AG09309 (cell line): ENCODE results near the gene CPB1.

Experiments
- DNase-seq: peaks from one replicate; pipeline ENCODE4 v3.0.0-alpha.2; 2010; ENCODE audit warnings: low read depth
- H3K4me3 ChIP-seq: 2 replicates; pipeline ENCODE4 v1.5.1; 2011; ENCODE audit warnings: mild to moderate bottlenecking, low read depth, low read length, moderate library complexity; ENCODE audit not compliant: control insufficient read depth
- CTCF ChIP-seq: IDR thresholded peaks from 2 replicates; pipeline ENCODE4 v1.5.1; 2011; ENCODE audit warnings: mild to moderate bottlenecking, low read depth, low read length, inconsistent platforms; ENCODE audit not compliant: insufficient read depth, control insufficient read depth; ENCODE audit errors: missing control alignments

The CPB1 gene

GRCh38 chr3:148866261-148866660, 38.6 kb downstream of the CPB1 start:
- no peak for TF ChIP-seq CTCF
- H3K4me3 ChIP-seq: no peak overlapping the region
- peak; percentile 71 for DNase-seq

GRCh38 chr3:148873270-148873927, 45.8 kb downstream of the CPB1 start:
- no peak overlapping the region for H3K4me3 ChIP-seq
- no peak for TF ChIP-seq CTCF
- no peak for DNase-seq

GRCh38 chr3:148873977-148874376, 46.4 kb downstream of the CPB1 start:
- no peak for TF ChIP-seq CTCF
- no peak for DNase-seq

GRCh38 chr3:148878095-148878494, 50.5 kb downstream of the CPB1 start:
- no peak for DNase-seq
- H3K4me3 ChIP-seq: no peak overlapping the region
- no peak for TF ChIP-seq CTCF

More at GRCh38 chr3:148873977-148874376, 46.4 kb downstream of the CPB1 start:
- no peak overlapping the region for H3K4me3 ChIP-seq

- H3K4me3 ChIP-seq: no peak overlapping the region
- TF ChIP-seq CTCF: no peak
- no peak for DNase-seq
These were observed 51.6 kb downstream of the CPB1 start for GRCh38 chr3:148879256-148879655.

- DNase-seq: no peak
- no peak for TF ChIP-seq CTCF
- no peak overlapping the region for H3K4me3 ChIP-seq
These were observed 53.1 kb downstream of the CPB1 start for GRCh38 chr3:148880681-148881080.
